ENCODE results near the gene NPAS3.

The NPAS3 gene

DNA sequence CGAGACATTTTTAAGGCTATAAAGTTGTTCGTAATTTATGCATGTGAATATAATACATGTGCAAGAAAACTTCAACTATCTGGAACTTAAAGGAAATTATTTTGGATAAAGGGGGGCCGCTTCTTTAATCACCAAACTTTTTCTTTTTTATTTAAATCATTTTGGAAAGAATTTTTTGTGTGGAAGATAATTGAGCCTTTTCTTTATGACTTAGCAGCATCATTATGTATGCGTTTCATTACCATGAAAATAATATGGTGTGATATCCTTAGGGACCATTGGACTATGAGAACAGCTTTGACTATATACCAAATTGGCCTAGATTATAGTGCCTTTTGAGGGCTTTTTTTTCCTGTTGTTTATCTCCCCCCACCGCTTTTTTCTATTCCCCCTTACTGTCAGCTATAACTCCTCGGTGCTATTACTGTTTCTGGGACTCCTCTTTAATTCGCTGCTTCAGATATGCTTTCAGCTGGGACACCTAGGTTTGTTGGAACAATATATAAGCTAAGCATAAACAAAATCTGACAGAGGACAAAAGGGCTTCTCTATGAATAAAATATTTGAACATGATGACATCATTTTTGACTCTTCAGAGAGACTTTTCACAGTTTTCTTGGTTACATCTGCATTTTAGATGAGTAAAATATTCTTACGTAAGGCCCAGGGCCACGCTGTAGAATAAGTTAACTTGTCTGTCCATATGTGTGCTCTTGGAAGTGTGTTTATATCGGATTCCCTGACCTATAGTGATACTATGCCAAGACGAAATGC, 392.7 kb downstream of the NPAS3 start:
- no peak for DNase-seq (ENCODE audit: low read depth in 3 of 3)

DNA sequence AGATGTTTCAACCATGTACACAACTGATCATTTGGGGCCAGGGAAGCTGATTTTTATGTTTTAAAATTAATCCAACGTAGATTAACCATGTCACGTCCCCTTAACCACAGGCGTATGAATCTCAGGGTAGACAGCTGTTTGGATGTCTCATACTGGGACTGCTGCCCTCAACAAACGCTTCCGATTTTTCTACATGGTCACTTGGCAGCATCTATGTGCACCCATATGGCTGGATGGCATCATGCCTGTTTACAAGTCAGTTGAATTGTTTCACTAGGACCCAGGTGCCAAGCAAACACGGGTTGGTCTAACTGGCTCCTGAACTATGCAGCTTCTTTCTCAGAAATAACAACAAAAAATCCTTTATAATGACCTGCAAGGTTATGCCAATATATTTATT, 393.8 kb downstream of the NPAS3 start:
- no peak for DNase-seq (ENCODE audit: low read depth in 3 of 3)

DNA sequence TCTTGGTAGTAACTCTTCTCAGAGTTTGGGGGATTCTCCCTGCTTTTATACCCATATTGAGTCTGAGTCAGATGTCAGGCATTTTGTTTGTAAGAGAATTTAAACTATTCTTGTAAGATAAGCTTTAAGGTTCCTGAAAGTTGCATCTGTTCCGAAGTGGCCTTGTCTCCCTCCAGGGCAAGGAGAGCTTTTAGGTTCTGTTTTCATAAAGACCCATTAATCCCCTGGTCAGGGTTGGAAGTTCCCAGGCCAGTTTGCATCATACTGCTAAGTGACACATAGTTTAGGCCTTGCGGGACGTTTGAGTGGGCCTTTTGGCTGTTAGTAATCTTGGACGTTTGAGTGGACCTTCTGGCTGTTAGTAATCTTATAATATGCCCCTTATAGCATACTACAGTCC, 396.7 kb downstream of the NPAS3 start:
- no peak for DNase-seq (ENCODE audit: low read depth in 3 of 3)

DNA sequence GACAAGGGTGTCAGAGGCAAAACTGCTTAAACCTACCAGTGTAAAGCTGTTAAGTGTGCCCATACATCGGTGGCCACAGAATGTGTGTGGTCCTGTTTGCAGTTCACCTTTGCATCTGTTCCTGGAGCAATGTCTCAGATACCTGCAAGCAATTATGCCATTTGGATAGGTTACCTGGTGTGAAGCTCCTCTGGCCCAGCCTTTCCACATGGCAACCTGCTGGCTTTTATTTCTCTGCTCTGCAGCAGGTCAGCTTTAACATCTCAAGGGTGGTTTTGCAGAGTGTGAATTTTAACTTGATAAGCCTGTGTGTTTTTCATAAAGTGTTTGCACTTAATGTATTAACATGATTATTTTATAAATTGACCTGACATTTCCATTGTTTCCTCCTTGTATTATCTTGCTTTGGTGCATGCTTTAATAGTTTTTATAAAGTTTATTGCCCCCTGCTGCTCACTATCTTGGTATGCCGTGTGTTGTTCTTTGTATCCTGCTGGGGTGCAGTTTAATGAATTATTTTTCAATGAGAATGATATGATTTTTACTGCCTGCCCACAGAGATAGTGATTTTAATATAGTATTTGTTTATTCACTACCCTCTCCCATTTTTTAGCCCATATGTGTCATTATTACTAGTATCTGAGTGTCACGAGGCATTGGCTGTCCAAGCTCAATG, 403.8 kb downstream of the NPAS3 start:
- no peak for DNase-seq (ENCODE audit: low read depth in 3 of 3)

DNA sequence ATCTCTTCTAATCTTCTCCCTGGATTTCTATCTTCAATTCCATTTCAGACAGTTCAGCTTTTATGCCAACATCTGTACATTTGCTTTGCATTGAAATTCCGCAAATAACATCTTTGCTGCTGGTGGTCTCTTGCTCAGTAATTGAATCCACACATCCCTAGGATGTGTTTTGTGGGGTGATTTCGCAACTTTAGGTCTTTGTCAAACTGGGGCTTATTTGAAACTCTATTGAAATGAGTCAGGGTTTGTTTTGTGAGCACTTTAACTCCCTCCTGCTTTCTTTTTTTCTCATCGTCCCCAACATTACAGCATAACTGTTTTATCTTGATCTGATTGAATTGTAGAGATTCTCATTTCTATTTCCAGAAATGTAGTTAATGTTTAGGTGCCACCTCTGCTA, 404.3 kb downstream of the NPAS3 start:
- DNase-seq (ENCODE audit: low read depth in 3 of 3) = no peak

DNA sequence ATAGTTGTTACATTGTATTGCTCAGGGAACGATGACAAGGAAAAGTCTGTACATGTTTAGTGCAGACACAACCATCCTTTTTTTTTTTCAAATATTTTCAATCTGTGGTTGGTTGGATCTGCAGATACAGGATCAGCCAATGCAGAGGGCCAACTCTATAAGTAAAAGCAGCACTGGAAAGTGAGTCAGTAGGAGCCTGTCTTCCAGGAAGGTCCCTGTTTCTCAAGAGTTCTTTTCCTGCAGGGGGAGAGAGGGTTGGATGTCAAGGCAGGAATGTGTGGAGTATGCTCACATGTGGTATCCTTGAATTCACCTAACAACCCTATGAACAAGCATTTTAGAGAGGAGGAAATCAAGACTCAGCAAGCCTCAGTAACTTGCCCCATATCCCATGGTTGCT, 409.1 kb downstream of the NPAS3 start:
- no peak for DNase-seq (ENCODE audit: low read depth in 3 of 3)

DNA sequence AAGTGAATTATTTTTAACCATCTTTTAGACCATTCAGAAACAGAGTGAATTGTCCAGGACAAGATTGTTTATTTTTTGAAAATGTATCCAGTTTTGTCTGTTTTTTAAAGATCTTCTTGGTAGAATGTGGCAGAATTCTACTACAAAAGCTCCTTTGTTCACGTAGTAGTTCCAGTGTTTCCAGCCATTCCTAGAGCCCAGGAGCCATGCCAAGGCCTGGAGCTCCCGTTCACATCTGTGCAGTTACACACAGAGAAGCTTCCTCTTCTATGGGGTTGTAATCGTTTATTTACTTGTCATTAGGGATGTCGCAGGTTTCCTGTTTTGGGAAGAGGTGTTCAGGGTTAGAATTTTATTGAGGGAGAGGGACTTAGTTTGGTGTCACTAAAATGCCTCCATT, 409.8 kb downstream of the NPAS3 start:
- DNase-seq (ENCODE audit: low read depth in 3 of 3) = no peak

DNA sequence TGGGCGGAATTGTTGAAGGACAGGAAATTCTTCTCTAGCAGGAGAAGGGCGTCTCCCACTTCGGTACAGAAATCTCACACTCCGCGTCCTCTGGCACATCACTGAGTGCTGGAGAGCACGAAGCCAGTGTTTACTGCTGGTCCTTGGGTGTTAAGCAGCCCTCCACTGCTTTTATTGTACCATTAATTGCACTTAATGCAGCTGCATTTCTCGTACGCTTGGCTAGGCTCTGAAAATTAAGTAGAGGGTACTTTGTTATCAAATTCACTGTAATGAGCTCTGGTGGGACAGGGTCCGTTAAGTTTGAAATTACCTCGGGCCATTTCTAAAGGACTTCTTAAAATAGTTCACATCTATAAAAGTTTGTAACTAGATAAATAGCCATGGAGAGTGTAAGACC, 411.2 kb downstream of the NPAS3 start:
- no peak for DNase-seq (ENCODE audit: low read depth in 3 of 3)

DNA sequence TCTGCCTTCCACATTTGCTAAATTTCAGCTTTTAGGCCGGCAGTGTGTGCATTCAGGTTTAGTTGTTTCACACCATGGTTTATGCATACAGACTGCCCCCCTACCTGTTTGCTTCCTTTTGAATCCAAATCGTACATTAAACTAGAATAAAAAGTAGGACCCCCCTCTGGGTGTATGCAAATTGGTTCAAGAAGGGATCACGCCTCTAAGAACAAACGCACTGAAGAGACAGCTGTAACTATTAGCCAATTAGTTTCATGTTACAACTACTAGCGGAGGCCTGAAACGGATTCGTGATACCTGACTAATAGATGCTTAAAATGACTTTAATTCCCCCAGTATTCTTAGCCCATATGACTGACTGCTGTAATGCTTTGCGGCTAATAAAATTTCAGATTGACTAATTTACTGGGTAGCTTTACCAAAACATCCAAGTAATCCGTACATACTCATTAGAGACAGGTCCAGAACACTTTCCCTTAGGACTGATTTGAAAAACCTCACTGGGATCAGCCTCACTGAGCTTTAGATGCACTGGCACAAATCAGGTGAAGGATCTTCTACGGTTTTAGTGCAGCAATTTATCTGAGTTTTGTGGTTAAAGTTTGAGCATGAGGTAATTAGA, 411.8 kb downstream of the NPAS3 start:
- DNase-seq (ENCODE audit: low read depth in 3 of 3) = no peak

DNA sequence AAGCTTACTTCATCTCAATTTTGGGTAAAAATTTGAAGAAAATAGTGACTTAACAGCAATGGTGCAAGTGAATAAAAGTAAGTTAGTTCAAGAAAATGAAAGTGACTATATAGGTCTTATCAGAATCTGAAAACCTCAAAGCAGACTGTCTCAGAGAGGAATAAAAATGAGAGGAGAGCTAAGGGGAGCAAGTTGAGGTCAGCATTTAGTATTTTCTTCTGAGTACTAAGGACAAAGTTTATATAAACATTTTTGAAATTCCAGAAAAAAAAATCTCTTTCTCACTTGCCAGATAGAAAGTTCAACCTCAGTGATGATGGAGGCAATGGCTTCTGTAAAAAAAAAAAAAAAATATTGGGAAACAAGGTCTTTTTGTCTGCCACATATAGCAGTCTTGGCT, 414.1 kb downstream of the NPAS3 start:
- no peak for DNase-seq (ENCODE audit: low read depth in 3 of 3)

DNA sequence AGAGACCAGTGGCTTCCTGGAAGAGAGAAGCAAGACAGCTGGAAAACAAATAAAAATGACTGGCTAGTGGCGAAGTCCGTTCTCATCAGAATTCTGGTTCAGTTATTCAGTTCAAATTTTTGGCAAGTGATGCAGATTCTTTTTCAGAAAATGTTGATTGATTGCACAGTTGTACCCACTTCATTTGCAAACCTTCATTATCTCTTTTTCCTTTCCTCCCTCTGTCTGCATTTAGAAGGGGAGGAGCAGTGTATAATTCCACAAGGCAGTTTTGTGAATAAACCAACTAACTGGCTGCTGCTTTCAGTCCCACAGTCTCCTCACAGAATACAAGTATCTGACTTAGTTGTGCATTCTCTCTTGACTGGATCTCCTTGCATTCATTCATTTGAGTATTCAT, 417.5 kb downstream of the NPAS3 start:
- no peak for DNase-seq (ENCODE audit: low read depth in 3 of 3)

DNA sequence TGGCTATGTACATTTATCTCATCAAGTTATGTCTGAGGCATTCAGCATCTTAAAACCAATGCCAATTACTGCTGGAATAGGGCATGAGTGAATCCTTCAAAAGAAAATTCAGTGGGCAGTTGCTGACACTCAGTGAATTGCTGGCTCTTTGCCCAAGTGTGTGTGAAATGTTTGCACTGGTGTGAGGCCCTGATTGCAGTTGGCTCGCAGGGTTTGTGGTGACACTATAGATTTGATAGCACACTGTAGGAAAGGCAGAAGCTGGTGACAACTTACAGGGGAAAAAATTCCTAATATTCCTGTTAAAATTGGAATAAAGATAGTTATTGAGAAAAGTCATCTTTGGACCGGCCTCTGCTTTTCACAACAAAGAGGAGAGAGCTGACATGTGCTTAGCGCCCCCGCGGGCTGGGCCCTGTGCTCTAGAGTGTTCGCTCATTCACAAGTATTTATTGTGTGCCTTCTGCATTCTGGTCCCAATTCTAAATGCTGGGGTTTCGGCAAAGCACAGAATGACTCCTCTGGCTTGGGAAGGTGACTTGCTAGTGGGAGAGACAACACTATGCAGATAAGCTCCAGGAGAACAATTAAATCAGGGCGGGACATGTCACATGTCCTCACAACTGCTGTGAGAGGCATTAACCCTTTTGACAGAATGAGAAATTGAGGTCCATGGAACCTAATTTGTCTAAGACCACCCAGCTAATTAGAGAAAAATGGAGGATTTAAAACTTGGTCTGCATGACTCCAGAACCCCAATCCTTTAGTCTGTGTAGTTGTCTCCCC, 418.7 kb downstream of the NPAS3 start:
- no peak for DNase-seq (ENCODE audit: low read depth in 3 of 3)

DNA sequence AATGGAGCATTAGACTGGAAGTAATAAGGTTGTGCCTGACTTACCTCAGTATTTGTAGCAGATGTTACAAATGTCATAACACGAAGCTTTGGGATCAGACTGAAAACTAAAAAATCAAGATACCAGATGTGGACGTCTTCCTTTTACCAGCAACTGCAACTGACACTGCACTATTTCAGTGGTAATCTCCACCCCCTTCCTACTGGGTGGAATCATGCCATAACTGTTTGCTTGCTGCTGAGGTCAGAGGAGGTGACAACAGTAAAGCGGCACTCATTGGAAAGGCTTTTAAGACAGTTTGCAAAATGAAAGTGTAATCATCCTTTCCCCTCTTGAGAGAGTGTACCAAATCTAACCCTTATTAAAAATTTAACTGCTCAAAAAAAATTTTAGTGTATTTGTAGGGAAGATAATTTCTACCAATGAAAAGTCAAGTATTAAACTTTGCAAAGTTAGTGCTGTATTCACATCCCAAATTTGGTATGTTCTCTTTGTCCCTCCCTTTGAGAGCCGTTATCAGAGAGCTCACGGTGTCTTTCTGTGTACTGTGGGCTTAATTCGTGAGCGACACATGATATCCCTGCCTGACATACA, 420.7 kb downstream of the NPAS3 start:
- no peak for DNase-seq (ENCODE audit: low read depth in 3 of 3)

DNA sequence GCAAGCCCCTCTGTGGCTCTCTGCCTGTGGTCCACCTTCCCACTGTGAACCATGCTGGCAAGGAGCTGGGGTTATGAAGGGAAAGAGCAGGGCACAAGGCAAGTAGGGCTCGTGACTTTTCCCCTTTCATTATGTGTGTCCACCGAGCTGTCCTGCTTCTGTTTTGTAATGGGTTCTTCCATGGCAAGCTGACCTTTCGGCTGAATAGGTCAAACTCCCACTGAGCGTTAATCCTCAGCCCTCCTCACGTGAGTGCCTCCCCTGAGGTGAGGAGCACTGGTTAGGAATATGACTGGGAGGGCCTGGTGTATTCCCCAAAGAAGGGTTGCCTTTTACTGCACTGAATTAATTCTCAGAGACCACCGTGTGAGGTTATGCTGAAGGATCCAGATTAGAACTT, 424.3 kb downstream of the NPAS3 start:
- no peak for DNase-seq (ENCODE audit: low read depth in 3 of 3)

DNA sequence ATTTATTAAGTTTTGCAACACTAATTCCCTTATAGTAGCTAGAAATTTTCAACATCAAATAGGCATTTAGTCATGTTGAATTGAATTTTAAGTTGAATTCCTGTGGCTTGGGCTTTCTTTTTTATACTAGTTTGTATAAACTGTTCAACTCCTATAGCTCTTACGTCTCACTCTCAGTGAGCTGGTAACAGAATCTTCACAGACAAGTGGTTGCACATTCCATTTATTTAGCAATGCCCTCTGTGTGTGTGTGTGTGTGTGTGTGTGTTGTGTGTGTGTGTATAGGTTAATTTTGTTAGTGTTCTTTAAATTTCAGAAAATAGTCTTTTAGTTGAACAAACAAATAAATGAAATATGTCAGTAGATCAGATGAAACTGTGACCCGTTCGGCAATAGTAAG, 425.0 kb downstream of the NPAS3 start:
- DNase-seq (ENCODE audit: low read depth in 3 of 3) = no peak

DNA sequence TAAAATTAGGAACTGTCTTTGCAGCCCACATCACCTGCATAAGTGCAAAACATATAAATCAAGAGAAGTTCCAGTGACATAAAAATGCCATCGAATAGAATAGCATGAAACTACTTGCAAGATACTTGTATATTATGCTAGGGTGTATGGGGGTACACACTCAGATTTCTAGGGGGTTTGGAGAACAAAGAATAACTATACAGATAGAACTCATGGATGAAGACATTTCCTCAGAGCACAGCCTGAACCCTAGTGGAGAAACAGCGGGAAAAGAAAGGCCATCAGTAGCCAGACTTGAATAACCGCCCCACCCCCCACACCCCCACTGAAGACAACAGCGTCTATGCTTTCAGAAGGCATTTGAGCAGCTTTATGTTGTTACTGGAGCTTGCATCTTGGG, 425.8 kb downstream of the NPAS3 start:
- no peak for DNase-seq (ENCODE audit: low read depth in 3 of 3)

DNA sequence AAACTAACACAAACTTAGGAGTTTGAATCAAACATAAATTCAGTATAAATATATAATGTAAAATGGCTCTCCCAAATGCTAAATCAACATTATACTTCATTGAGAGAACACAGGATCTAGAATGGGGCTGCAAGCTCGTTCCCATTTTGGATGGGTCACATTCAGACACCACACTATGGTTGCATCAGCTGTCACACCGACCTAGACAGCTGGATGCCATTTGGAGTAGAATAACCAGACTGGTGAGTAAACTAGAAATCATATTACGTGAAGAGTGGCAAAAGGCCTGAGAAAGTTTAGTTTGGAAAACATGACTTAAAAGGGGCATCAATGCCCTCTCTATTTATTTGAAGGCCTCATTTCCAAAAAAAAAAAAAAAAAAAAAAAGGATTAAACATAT, 430.4 kb downstream of the NPAS3 start:
- DNase-seq (ENCODE audit: low read depth in 3 of 3) = no peak

DNA sequence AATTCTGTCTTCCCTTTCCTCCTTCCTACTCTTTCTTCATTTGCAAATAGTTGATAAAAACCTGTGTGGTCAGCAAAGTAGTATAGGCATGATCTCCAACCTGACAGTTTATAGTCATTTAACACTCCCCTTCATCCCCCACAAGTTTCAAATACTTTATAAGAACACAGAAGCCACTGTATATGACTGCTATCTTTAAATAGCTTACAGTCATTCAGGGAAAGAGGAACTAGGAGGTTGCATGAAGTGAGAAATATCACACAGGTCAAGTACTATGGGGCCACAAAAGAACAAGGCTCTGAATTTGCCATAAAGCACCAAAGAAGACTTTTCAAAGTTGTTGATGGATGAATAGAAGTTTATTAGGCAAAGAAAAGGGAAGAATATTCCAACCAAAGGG, 431.3 kb downstream of the NPAS3 start:
- no peak for DNase-seq (ENCODE audit: low read depth in 3 of 3)

DNA sequence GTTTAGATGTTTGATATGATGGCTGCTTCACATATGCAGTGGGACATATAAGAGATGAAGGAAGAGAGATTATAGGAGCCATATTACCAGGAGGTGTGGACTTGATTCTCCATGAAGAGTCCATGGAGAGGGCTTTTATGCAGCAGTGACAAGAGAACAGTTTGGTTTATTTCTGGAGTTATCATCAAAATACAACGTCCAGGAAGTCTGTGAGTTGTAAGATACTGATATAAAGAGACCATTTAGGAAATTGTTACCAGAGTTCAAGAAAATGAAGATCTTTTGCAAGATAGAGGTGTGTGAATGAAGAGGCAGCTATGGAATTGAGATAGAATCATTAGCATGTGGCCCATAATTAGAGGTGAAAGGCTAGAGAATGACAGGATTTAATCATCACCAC, 431.7 kb downstream of the NPAS3 start:
- DNase-seq (ENCODE audit: low read depth in 3 of 3) = no peak

DNA sequence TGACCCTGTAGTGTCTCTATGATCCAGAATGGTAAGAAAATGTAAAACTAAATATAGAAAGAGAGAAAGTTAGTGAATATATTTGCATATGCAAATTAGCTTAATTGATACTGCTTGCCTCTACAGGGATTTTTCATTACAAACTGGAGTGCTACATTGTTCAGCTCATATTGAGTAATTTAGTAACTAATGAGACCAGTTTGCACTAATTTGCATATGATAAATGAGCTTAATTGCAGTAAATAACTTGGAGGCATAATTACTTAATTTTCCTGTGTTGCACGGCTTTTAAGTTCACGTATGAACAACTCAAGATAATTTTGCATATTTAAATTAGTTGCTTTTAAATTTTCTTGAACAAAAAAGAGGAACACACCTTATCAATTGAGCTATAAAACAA, 436.5 kb downstream of the NPAS3 start:
- DNase-seq (ENCODE audit: low read depth in 3 of 3) = no peak

DNA sequence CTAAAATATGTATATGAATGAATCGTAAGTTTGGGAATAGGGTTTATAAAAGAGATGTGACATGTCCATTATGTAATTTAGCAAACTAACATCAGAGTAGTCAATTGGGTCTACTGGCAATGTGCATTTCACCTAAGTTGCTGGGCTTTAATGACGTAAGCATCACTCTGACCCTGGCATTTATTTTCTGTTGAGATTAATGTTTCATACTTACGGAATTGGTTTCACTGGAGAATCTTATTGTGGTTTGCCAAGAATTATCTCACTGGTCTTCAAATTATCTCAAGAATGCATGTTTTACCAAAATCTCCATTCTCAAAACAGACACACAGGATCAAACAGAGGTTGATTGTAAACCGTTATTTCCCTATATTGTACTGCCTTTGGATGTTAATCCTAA, 437.1 kb downstream of the NPAS3 start:
- DNase-seq (ENCODE audit: low read depth in 3 of 3) = no peak

DNA sequence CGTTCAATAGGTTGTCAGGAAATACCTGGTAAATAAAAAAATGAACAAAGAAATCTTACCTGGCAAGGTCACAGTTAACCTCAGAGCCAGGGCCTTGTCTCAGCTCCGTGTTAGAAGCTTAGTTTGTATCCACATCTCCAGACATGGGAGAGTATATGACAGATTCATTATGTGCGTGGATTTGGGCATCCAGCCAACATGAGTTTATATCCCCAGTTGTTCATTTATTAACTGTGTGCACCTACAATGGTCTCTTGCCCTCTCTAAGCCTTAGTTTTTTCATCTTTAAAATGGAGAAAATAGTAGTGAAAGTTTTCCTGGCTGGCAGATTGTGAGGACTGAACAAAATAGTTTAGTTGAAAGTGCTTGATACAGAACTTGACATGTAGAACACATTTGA, 437.8 kb downstream of the NPAS3 start:
- DNase-seq (ENCODE audit: low read depth in 3 of 3) = no peak

All from stimulated activated CD4-positive, alpha-beta T cell treated with anti-CD3 and anti-CD28 coated beads, TNF-alpha, amount 100 ng/mL, for 4 hours (primary cell).